Measurements from ENCODE around the gene JARID2.

The JARID2 gene

GRCh38 chr6:15519681-15520080, 273.8 kb downstream of the JARID2 start:
- TF ChIP-seq CTCF (IDR thresholded peaks at IDR 0.05; ENCODE audit: low read depth, low read length) = no peak
- DNase-seq (ENCODE audit: low read depth, low spot score) = no peak
- in situ Hi-C loops (cut with HindIII; ENCODE audit: low sequenced_read_pairs) = no loop called here
- H3K4me3 ChIP-seq (ENCODE audit: low read depth, low read length) = no peak overlapping the region

- no peak for TF ChIP-seq CTCF (IDR thresholded peaks at IDR 0.05; ENCODE audit: low read depth, low read length)
- in situ Hi-C loops (cut with HindIII; ENCODE audit: low sequenced_read_pairs) = no loop called here
- no peak for DNase-seq (ENCODE audit: low read depth, low spot score)
- no peak overlapping the region for H3K4me3 ChIP-seq (ENCODE audit: low read depth, low read length)
Observed at GRCh38 chr6:15520626-15521203, 274.8 kb downstream of the JARID2 start.

GRCh38 chr6:15521582-15521981, 275.7 kb downstream of the JARID2 start:
- no peak for DNase-seq (ENCODE audit: low read depth, low spot score)
- no peak for TF ChIP-seq CTCF (IDR thresholded peaks at IDR 0.05; ENCODE audit: low read depth, low read length)
- in situ Hi-C loops (cut with HindIII; ENCODE audit: low sequenced_read_pairs) = no loop called here
- H3K4me3 ChIP-seq (ENCODE audit: low read depth, low read length) = no peak overlapping the region

- in situ Hi-C loops (cut with HindIII; ENCODE audit: low sequenced_read_pairs) = no loop called here
- no peak overlapping the region for H3K4me3 ChIP-seq (ENCODE audit: low read depth, low read length)
- no peak for DNase-seq (ENCODE audit: low read depth, low spot score)
- TF ChIP-seq CTCF (IDR thresholded peaks at IDR 0.05; ENCODE audit: low read depth, low read length) = no peak
Observed at GRCh38 chr6:15522026-15522425, 276.2 kb downstream of the JARID2 start.

- no peak for TF ChIP-seq CTCF (IDR thresholded peaks at IDR 0.05; ENCODE audit: low read depth, low read length)
- no peak overlapping the region for H3K4me3 ChIP-seq (ENCODE audit: low read depth, low read length)
Observed at GRCh38 chr6:15522427-15522826, 276.6 kb downstream of the JARID2 start.

GRCh38 chr6:15522856-15523529, 277.1 kb downstream of the JARID2 start:
- H3K4me3 ChIP-seq (ENCODE audit: low read depth, low read length) = no peak overlapping the region
- no peak for TF ChIP-seq CTCF (IDR thresholded peaks at IDR 0.05; ENCODE audit: low read depth, low read length)
- in situ Hi-C loops (cut with HindIII; ENCODE audit: low sequenced_read_pairs) = no loop called here
- no peak for DNase-seq (ENCODE audit: low read depth, low spot score)

More at GRCh38 chr6:15522427-15522826, 276.6 kb downstream of the JARID2 start:
- DNase-seq (ENCODE audit: low read depth, low spot score) = peak; percentile 39
- in situ Hi-C loops (cut with HindIII; ENCODE audit: low sequenced_read_pairs) = no loop called here
